NCI-H2029 treated with DMSO at 0.1 percent for 48 hours (cell line): ENCODE data around the gene OR52B6.
"Not testable (repeated sequence)": the region's sequence is repeated elsewhere in the genome, so short reads cannot be mapped to it uniquely, and the experiment has no call there.

ENCODE experiments used
- DNase-seq: peaks from one replicate; lab custom pipeline; 2025; lab: John Stamatoyannopoulos, UW

Gene OR52B6

GRCh38 chr11:5596607-5597201 lies 16.0 kb downstream of the OR52B6 start, which contains the start of gene TRIM6:
TSS of gene TRIM6 (plus strand) at chr11:5596637. CDS start at chr11:5596898, 261 bp downstream.
- no peak for DNase-seq

- DNase-seq: no peak
Measured at GRCh38 chr11:5597953-5598352, 17.3 kb downstream of the OR52B6 start.

DNA sequence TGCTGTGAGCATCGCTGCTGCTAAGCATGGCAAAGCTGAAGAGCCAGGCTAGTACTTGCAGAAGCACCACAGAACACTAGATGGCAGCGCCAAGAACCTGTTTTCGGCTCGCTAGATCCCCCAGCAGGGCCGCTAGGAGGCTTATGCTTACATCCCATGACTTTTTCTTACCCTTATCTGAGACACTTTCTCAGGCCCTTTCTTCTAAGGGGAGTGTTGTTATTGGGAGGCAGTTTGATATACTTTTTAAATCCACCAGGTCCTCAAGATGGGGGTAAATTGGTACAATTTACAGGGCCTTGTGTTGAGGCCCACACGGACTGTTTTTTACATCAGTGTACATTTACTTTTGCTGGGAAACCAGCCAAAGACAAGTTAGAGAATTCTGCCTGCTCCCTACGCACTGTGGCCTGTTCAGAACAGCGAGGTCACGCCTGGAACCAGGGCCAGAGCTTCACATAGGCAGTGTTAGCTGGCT lies 19.7 kb downstream of the OR52B6 start:
- no peak for DNase-seq

GRCh38 chr11:5602791-5603190 lies 22.1 kb downstream of the OR52B6 start:
- DNase-seq: not testable (repeated sequence)

- DNase-seq: no peak
Measured at GRCh38 chr11:5603326-5603725, 22.6 kb downstream of the OR52B6 start.

- no peak for DNase-seq
Measured at GRCh38 chr11:5604896-5605295, 24.2 kb downstream of the OR52B6 start.

- DNase-seq: no peak
Measured at GRCh38 chr11:5605849-5606248, 25.2 kb downstream of the OR52B6 start.

DNA sequence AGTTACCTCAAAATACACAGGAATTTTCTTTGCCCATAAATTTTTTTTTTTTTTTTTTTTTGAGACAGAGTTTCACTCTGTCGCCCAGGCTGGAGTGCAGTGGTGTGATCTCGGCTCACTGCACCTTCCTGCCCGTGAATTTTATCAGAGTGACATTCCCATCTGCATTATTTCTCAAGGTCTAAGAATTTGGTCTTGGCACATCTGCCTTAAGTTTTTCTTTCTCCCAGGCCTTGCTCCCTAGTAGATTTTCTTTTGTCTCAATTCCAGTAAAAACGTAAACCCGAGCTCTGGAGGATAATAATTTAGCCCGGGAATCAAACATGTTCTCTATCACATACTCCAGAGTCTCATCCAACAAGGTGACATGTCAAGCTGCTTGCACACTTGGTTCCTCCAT lies 28.1 kb downstream of the OR52B6 start:
- DNase-seq: no peak

DNA sequence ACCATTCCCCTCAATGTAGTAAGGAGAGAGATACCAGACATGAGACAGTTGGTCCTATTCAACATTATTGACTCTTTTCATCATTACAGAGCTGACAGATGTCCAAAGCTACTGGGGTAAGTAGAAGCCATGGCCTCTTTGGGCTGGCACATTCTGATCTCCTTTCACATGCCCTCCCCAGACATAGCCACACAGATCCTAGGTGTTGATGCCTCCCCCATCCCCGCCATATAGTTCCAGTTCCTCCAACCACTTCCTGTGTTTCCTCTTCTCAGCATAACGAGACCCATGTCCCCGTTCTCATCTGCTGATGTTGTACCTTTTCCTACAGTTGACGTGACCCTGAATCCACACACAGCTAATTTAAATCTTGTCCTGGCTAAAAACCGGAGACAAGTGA lies 29.8 kb downstream of the OR52B6 start:
- no peak for DNase-seq

DNA sequence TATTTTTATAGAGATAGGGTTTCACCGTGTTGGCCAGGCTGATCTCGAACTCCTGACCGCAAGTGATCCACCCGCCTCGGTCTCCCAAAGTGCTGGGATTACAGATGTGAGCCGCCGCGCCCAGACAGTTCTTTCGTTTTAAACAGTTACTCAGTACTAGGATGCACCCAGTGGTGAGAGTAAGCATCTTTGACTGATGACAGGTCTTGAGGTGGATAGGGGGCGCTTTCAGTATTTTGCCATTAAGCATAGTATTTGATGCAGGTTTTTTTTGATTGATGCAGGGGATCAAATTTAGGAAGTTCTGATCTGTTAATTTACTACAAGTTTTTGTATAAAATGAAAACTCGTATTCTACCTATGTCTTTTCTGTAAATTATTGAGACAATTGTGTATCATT lies 30.9 kb downstream of the OR52B6 start:
- no peak for DNase-seq

DNA sequence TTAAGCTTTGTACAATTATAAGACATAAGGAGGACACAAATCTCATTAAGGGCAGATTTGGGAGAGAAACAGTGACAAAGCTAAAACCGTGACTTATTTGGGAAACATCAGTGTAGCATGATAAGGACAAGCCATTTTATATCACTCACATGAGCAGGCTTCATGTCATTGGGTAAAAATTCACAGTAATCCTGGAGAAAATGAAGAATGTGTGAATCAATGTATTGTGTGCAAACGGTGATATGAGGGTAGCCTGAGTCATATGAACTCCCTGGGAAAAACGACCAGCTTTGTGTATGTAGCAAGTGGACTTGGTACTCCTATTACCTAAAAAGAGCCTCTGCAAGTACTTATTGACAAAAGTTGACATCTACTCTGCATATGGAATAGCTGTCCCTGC lies 38.1 kb downstream of the OR52B6 start:
- no peak for DNase-seq

DNA sequence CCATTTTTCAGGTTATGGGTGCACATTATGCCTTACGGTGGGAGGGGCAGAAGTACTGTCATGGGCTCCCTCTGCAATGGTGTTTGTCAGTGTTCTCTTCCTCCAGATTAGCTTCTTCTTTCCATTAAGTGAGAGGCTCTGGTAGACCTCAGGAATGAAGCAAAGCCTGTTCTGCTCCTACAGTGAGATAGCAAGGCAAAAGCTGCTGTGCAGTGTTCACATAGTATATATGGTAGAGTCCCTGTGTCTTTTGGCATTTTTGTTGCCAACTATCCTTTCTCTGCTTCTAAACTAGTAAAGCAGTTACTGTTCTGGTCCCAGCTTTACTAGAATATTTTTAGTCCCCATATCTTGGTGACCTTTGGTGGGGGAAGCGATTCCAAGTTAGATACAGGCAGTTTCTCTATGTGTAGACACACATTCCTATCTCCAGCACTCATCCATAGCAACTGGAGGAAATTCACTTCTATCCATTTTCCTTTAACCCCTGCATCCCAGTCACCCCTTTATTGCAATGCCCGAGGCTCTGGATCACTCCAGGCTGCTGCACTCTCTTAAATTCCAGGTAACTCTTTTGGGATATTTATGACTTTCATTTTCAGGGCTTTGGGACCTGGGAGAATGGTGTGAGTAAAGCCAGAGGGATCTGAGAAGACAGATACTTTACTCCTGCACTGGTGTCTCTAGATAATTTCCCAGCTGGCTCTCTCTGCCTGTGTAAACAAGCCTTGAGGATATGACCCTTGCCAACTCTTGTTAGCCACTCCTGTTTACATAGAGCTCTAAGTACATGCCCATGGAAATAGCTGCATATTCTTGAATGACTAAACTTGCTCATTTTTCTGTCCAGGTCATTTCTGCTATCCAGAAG lies 40.2 kb downstream of the OR52B6 start:
- DNase-seq: no peak

- DNase-seq: no peak
Measured at GRCh38 chr11:5621580-5621979, 40.9 kb downstream of the OR52B6 start.

DNA sequence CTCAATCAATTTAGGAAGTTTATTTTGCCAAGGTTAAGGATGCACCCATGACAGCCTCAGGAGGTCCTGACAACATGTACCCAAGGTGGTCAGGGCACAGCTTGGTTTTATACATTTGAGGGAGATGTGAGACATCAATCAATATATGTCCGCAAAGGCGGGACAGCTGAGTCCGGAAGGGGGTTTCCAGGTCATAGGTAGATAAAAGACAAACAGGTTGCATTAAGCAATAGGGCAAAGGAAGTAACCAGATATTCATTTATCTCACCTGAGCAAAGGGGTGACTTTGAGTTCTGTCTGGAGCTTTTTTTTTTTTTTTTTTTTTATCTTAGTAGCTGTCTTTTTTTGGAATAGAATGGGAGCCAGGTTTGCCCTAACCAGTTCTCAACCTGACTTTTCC lies 42.1 kb downstream of the OR52B6 start:
- DNase-seq: no peak

- DNase-seq: no peak
Measured at GRCh38 chr11:5624489-5625279, 44.0 kb downstream of the OR52B6 start, which contains the start of gene TRIM34. TSS of gene TRIM34 (plus strand) at chr11:5625001. CDS start at chr11:5632332, 7,331 bp downstream.

- no peak for DNase-seq
Measured at GRCh38 chr11:5625281-5625680, 44.6 kb downstream of the OR52B6 start.

DNA sequence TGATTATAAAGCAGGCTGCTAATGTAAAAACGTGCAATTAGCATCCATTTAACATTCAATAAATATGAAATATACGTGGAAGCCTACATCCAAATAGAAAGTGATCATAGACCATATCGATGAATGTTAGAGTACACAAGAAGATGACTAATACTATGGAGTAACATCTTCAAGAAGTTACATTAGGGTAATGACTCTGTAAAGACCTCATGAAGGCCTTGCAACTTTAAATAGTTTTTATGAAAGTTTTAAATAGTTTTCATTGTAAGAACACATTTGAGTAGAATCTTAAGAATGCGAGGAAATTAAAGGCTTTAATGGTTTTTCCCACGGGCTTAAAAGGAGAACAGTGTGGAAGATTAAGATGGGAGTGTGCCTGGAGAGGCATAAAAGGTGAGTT lies 45.5 kb downstream of the OR52B6 start:
- DNase-seq: no peak

DNA sequence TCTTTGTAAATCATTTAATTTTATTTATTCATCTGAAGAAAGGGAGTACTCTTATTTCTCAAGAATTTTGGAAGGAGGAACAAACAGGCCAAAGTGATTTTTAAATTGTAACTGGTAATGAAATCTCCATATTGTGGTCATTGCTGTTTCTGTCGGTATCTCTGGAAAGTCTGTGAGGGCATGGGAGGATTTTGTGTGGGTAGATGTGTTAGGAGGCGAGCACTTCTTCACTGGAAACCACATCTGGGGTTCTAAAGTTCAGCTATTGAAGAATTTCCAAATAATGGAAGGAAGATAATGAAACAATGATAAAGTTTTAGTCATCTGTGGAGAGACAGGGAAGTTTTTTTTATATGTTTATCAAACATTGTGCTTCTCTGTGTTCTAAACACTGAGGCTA lies 50.7 kb downstream of the OR52B6 start:
- no peak for DNase-seq
